HG03064 (cell line): ENCODE results near the gene AMOTL2.
A peak's percentile ranks its signal among the peaks of the same experiment; 100 is the strongest.

ENCODE experiments used
- ATAC-seq: cut with Tn5 transposase; IDR thresholded peaks from one replicate; pipeline ENCODE4 v1.9.1; 2021; ENCODE audit warnings: low read depth; ENCODE audit not compliant: unreplicated experiment

AMOTL2 gene

GRCh38 chr3:134318166-134318565 is 56.1 kb downstream of the AMOTL2 start:
- no peak for ATAC-seq

- ATAC-seq: no peak
Observed at GRCh38 chr3:134317106-134317947, 56.9 kb downstream of the AMOTL2 start.

- ATAC-seq: no peak
Observed at GRCh38 chr3:134315286-134316106, 58.8 kb downstream of the AMOTL2 start.

GRCh38 chr3:134314588-134315285 is 59.5 kb downstream of the AMOTL2 start:
- ATAC-seq: no peak

GRCh38 chr3:134313847-134314587 is 60.2 kb downstream of the AMOTL2 start:
- ATAC-seq: no peak

DNA sequence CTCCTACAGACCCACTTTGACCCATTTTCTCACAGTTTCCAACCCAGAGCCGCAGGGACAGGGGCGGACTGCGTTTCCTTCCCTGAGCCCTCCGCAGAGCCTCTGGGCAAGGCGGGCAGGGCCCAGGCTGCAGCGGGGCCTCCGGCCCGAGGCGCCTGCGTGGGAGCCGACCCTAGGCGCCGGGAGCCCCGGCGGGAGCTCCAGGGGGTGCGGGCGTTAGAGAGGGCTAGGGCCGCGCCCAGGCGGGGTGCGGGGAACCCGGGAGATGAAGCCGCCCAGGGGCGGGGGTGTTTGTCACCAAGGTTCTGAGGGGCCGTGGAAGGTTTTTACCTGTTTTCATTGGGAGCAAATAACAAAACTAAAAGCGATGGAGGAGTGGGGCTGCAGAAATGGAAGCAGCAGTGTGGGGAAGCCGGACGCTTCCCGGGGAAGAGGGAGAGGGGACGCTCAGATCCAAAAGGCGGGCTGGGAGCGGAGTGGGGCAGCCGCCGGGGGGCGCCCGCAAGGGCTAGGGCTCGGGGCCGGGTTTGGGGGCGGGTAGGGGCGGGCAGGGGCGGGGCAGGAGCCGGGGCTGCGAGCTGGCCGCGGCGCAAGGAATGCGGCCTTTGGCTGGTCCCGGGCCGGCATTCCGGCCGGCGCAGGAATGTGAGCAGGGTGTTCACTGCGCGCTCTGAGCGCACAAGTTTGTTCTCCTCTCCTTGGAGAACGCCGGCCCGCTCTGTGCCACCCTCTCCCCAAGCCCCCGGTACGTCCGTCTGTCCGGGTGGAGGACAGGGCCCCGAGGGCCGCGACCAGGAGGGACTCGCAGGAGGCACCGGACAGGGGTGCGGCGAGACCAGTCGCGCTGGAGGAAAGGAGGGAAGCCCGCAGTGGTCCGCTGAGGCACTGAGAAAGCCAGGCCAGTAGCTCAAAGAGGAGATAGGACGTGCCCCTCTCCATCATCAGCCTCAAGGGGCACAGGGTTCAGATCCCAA is 61.1 kb downstream of the AMOTL2 start:
- ATAC-seq: no peak

GRCh38 chr3:134312072-134312872 is 62.0 kb downstream of the AMOTL2 start:
- no peak for ATAC-seq

- ATAC-seq: no peak
Observed at GRCh38 chr3:134311693-134312071, 62.6 kb downstream of the AMOTL2 start.

DNA sequence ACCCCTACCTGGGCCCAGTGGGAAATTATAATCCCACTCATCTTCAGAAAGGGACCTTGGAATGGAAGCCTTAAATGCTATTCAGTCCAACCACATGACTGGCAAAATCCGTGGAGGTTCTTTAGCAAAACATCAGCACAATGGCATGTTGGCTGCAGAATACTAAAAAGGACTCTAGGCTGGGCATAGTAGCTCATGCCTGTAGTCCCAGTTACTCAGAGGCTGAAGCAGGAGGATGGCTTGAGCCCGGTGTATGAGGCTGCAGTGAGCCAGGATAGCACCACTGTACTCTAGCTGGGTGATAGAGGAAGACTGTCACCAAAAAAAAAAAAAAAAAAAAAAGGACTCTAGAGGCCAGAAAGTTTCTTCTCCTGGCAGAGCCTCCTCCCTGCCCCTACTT is 63.0 kb downstream of the AMOTL2 start:
- ATAC-seq: no peak

- no peak for ATAC-seq
Observed at GRCh38 chr3:134309987-134310700, 64.1 kb downstream of the AMOTL2 start.

DNA sequence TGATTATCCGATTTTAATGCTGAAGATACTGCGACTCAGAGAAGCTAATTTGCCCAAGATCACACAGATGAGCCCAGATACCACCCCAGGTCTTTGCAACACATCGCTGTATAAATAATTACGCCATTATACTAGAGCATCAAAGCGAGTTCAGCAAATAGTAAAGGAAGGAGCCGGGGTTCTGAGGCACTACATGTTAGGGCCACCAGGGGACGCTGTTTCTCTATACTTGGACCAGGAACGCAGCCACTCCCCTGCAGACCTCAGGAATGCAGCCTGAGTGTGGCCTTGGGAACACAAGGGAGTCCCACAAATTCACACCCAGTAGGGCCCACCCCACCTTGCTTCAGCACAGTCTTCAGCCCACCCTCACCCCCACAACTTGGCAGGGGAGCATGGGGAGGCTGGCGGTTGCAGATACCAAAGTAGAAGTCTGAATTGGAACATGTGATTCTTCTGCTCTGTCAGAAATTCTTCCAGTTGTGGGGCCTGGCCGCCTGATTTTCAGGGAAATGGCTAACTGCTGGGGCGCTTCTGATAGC is 65.8 kb downstream of the AMOTL2 start:
- peak; percentile 71 for ATAC-seq

GRCh38 chr3:134307425-134307824 is 66.8 kb downstream of the AMOTL2 start:
- ATAC-seq: no peak

- no peak for ATAC-seq
Observed at GRCh38 chr3:134306320-134306719, 67.9 kb downstream of the AMOTL2 start.
